Right lobe of liver (tissue), 4 donors: Measurements from ENCODE around the gene NAT8L.
"Not testable (repeated sequence)": the region's sequence is repeated elsewhere in the genome, so short reads cannot be mapped to it uniquely, and the experiment has no call there.

Source experiments
- POLR2A ChIP-seq: fragments of 450-650 bp; IDR thresholded peaks from one replicate; pipeline ENCODE4 v1.6.1; 2017; ENCODE audit warnings: antibody characterized with exemption, mild to moderate bottlenecking
- TF ChIP-seq, protein P1 (sequence below), 4 donors: fragments of 200-600 bp in 3 of 4; fragments of 450-650 bp in 1 of 4; IDR thresholded peaks; one replicate each; pipeline versions ENCODE4 v1.5.1 to v1.8.0; 2016 to 2022; ENCODE audit warnings: antibody characterized with exemption in 4 of 4, mild to moderate bottlenecking in 2 of 4
- donor health status: DM: no; HTN: no; CAD: no.
- donor health status: DM: no; HTN: no; CAD: no.
- donor health status: DM: no; HTN: yes; CAD: no.

DNA sequence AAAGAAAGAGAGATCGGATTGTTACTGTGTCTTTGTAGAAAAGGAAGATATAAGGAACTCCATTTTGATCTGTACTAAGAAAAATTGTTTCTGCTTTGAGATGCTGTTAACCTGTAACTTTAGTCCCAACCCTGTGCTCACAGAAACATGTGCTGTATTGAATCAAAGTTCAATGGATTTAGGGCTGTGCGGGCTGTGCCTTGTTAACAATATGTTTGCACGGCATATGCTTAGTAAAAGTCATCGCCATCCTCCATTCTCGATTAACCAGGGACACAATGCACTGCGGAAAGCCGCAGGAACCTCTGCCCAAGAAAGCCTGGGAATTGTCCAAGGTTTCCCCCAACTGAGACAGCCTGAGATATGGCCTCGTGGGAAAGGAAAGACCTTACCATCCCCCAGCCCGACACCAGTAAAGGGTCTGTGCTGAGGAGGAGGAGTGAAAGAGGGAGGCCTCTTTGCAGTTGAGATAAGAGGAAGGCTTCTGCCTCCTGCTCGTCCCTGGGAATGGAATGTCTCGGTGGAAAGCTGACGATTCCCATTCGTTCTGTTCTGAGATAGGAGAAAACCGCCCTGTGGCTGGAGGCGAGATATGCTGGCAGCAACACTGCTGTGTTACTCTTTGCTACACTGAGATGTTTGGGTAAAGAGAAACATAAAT, 37.6 kb upstream of the NAT8L start:
- TF ChIP-seq, protein P1, sequence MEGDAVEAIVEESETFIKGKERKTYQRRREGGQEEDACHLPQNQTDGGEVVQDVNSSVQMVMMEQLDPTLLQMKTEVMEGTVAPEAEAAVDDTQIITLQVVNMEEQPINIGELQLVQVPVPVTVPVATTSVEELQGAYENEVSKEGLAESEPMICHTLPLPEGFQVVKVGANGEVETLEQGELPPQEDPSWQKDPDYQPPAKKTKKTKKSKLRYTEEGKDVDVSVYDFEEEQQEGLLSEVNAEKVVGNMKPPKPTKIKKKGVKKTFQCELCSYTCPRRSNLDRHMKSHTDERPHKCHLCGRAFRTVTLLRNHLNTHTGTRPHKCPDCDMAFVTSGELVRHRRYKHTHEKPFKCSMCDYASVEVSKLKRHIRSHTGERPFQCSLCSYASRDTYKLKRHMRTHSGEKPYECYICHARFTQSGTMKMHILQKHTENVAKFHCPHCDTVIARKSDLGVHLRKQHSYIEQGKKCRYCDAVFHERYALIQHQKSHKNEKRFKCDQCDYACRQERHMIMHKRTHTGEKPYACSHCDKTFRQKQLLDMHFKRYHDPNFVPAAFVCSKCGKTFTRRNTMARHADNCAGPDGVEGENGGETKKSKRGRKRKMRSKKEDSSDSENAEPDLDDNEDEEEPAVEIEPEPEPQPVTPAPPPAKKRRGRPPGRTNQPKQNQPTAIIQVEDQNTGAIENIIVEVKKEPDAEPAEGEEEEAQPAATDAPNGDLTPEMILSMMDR (IDR thresholded peaks at IDR 0.05), result not testable (repeated sequence)
- TF ChIP-seq POLR2A, result not testable (repeated sequence)
